Testis (tissue), 2 donors: ENCODE data around the gene NACA2.
"Not testable (repeated sequence)": the region's sequence is repeated elsewhere in the genome, so short reads cannot be mapped to it uniquely, and the experiment has no call there.

Experiments used
- POLR2A ChIP-seq: fragments of 450-650 bp; IDR thresholded peaks from one replicate; pipeline ENCODE4 v1.6.1; 2017; ENCODE audit warnings: antibody characterized with exemption, mild to moderate bottlenecking, moderate library complexity
- TF ChIP-seq, protein P1 (sequence below), 3 experiments: fragments of 450-650 bp in 2 of 3; fragments of 200-600 bp in 1 of 3; sonication (generic) in 1 of 3; IDR thresholded peaks; one replicate each; pipeline ENCODE4 v1.5.1; 2016 to 2019; ENCODE audit warnings: antibody characterized with exemption in 3 of 3, mild to moderate bottlenecking in 2 of 3, moderate library complexity in 1 of 3

DNA sequence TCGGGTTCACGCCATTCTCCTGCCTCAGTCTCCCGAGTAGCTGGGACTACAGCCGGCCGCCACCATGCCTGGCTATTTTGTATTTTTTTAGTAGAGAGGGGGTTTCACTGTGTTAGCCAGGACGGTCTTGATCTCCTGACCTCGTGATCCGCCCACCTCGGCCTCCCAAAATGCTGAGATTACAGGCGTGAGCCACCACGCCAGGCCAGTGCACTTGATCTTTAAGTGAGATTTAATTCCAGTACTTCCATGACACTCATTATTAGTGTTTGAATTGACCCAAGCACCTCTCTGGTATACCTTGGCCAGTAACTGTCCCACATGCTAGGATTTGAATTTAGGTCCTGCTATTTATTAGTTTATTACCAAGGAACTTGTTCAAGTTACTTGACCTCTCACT lies 38.5 kb downstream of the NACA2 start:
- TF ChIP-seq POLR2A = not testable (repeated sequence)
- TF ChIP-seq, protein P1, sequence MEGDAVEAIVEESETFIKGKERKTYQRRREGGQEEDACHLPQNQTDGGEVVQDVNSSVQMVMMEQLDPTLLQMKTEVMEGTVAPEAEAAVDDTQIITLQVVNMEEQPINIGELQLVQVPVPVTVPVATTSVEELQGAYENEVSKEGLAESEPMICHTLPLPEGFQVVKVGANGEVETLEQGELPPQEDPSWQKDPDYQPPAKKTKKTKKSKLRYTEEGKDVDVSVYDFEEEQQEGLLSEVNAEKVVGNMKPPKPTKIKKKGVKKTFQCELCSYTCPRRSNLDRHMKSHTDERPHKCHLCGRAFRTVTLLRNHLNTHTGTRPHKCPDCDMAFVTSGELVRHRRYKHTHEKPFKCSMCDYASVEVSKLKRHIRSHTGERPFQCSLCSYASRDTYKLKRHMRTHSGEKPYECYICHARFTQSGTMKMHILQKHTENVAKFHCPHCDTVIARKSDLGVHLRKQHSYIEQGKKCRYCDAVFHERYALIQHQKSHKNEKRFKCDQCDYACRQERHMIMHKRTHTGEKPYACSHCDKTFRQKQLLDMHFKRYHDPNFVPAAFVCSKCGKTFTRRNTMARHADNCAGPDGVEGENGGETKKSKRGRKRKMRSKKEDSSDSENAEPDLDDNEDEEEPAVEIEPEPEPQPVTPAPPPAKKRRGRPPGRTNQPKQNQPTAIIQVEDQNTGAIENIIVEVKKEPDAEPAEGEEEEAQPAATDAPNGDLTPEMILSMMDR (IDR thresholded peaks at IDR 0.05) = not testable (repeated sequence)
